HepG2 (cell line): Measurements from ENCODE around the gene ACSL3. TPM values are rescaled to one million over a fixed set of nuclear protein-coding genes. Genes with fewer than 3 reads are reported as not detected.

Experiments
- ATAC-seq: fragments of 200-7000 bp; cut with Tn5 transposase; 3 replicates; pipeline ENCODE4 v1.9.1; 2020; ENCODE audit warnings: mild to moderate bottlenecking, moderate library complexity
- Bru-seq: library from RNA; stranded (reverse); fragments of 400-500 nt; gene quantifications from one replicate; lab custom pipeline; 2021; lab: Mats Ljungman, UMichigan
- BruChase-seq, 2 experiments: library from RNA; stranded (reverse); fragments of 400-500 nt; gene quantifications; one replicate each; lab custom pipeline; 2021; lab: Mats Ljungman, UMichigan
- BruUV-seq: library from RNA; stranded (reverse); fragments of 400-500 nt; replicated peaks from 2 replicates; lab custom pipeline; 2021; lab: Mats Ljungman, UMichigan
- CTCF ChIA-PET: fragments of 300-600 bp; formaldehyde crosslinking; extraction: SDS; loops from one replicate; lab custom pipeline; 2021; ENCODE audit warnings: low total read pairs, inconsistent platforms, low intra/inter-chr PET ratio; lab: Yijun Ruan, JAX
- POLR2A ChIA-PET: fragments of 350-600 bp; sonication (Branson Sonifier 250); formaldehyde crosslinking; loops from one replicate; lab custom pipeline; 2020; ENCODE audit warnings: antibody characterized with exemption, inconsistent platforms; lab: Yijun Ruan, JAX
- DNase-seq: peaks from one replicate; pipeline ENCODE4 v3.0.0-alpha.2; 2015; ENCODE audit warnings: low spot score
- FAIRE-seq: peaks from 3 replicates; lab custom pipeline; 2011; peaks lifted over from hg19 to GRCh38; lab: Jason Lieb, UNC
- H2AFZ ChIP-seq: one replicate; pipeline ENCODE4 v1.6.1; 2011; ENCODE audit warnings: low read length, inconsistent platforms
- H3K27ac ChIP-seq: fragments of 300-600 bp; 3 replicates; pipeline ENCODE4 v1.8.0; 2011; ENCODE audit warnings: mixed run types, mild to moderate bottlenecking, mixed read lengths, low read length, inconsistent platforms; ENCODE audit not compliant: insufficient read depth; ENCODE audit errors: extremely low read length
- H3K27me3 ChIP-seq, 2 experiments: fragments of 200-600 bp in 1 of 2; 2 replicates in 1 of 2; 3 replicates in 1 of 2; pipeline versions ENCODE4 v1.6.0 to v1.8.0; 2011; ENCODE audit warnings: low read length in 2 of 2, mild to moderate bottlenecking in 2 of 2, moderate library complexity in 2 of 2, inconsistent platforms in 1 of 2; ENCODE audit not compliant: insufficient read depth in 2 of 2, control insufficient read depth in 1 of 2
- H3K36me3 ChIP-seq, 2 experiments: fragments of 200-600 bp in 1 of 2; replicated peaks in 1 of 2; 2 replicates in 1 of 2; 3 replicates in 1 of 2; pipeline versions ENCODE4 v1.5.1 to v1.8.0; 2011; ENCODE audit warnings: low read length in 2 of 2, inconsistent platforms in 1 of 2; ENCODE audit not compliant: insufficient read depth in 2 of 2, control insufficient read depth in 1 of 2
- H3K4me1 ChIP-seq: 2 replicates; pipeline ENCODE4 v1.5.1; 2012; ENCODE audit warnings: low read length, inconsistent platforms; ENCODE audit not compliant: insufficient read depth
- H3K4me2 ChIP-seq: 2 replicates; pipeline ENCODE4 v1.6.0; 2011; ENCODE audit warnings: low read depth, low read length, inconsistent platforms
- H3K4me3 ChIP-seq, 3 experiments: fragments of 200-600 bp in 1 of 3; sonication (generic), shearing (Covaris generic) in 1 of 3; replicated peaks in 1 of 3; 2 replicates each; pipeline ENCODE4 v1.5.1; 2011 to 2016; ENCODE audit warnings: low read length in 3 of 3, inconsistent platforms in 2 of 3, low read depth in 2 of 3, mild to moderate bottlenecking in 2 of 3, control low read depth in 1 of 3, mixed read lengths in 1 of 3; ENCODE audit not compliant: insufficient read depth in 1 of 3
- H3K79me2 ChIP-seq: one replicate; pipeline ENCODE4 v1.6.1; 2011; ENCODE audit warnings: low read length, inconsistent platforms; ENCODE audit not compliant: insufficient read depth
- H3K9ac ChIP-seq: 2 replicates; pipeline ENCODE4 v1.6.0; 2011; ENCODE audit warnings: mild to moderate bottlenecking, low read depth, low read length, inconsistent platforms; ENCODE audit not compliant: insufficient read depth
- H3K9me3 ChIP-seq: 2 replicates; pipeline ENCODE4 v1.5.1; 2012; ENCODE audit warnings: mild to moderate bottlenecking, low read length
- H4K20me1 ChIP-seq: 2 replicates; pipeline ENCODE4 v1.6.0; 2011; ENCODE audit warnings: inconsistent platforms, mild to moderate bottlenecking, low read length, moderate library complexity; ENCODE audit not compliant: insufficient read depth
- AGO1 ChIP-seq: fragments of 200-400 bp; formaldehyde crosslinking; IDR thresholded peaks from 2 replicates; pipeline ENCODE4 v1.6.1; 2017; ENCODE audit warnings: mild to moderate bottlenecking, low read depth, low read length, moderate library complexity; ENCODE audit not compliant: poor library complexity, severe bottlenecking
- MBD4 ChIP-seq: IDR thresholded peaks from 2 replicates; pipeline ENCODE4 v1.6.1; 2012; ENCODE audit warnings: low read length, inconsistent platforms, borderline replicate concordance
- ZFP37 ChIP-seq: sonication (generic); formaldehyde crosslinking; IDR thresholded peaks from 2 replicates; pipeline ENCODE4 v1.4.0; 2020; ENCODE audit warnings: missing genetic modification reagents, borderline replicate concordance
- ZNF484 ChIP-seq: sonication (generic); formaldehyde crosslinking; IDR thresholded peaks from 2 replicates; pipeline ENCODE4 v1.5.1; 2020; ENCODE audit warnings: mild to moderate bottlenecking, low read depth, missing genetic modification reagents, borderline replicate concordance
- ZNF703 ChIP-seq: sonication (generic); formaldehyde crosslinking; IDR thresholded peaks from 2 replicates; pipeline ENCODE4 v1.5.1; 2020; ENCODE audit warnings: missing genetic modification reagents, mild to moderate bottlenecking, moderate library complexity, borderline replicate concordance
- WGBS: methylation state at CpG from one replicate; pipeline ENCODE4 v1.1.6; 2017; ENCODE audit warnings: low lambda C conversion rate; 5-methylcytosine and 5-hydroxymethylcytosine counted together
- in situ Hi-C: cut with HindIII; loops from 2 replicates; pipeline ENCODE4 v1.10.0; 2017; ENCODE audit warnings: low pct_unique_long_range_greater_than_20kb; ENCODE audit not compliant: extremely low pct_ligation_motif_present
- intact Hi-C: fragments of 100-400 bp; cut with micrococcal nuclease; formaldehyde crosslinking; loops from one replicate; pipeline ENCODE4 v1.10.0; 2022; ENCODE audit not compliant: unreplicated experiment
- long read RNA-seq, 2 experiments: library from RNA in 1 of 2; library from polyadenylated mRNA in 1 of 2; stranded (forward) in 1 of 2; unstranded in 1 of 2; transcript quantifications; one replicate each; pipeline ENCODE4 v2.0.0, GENCODE V29; 2019 to 2022
- polyA minus RNA-seq, 3 experiments: library from RNA; depleted of rRNA, polyadenylated mRNA; stranded (reverse); fragments of >200 nt; gene quantifications; 2 replicates each; pipeline ENCODE4 v1.2.3, GENCODE V29; 2011; ENCODE audit warnings: low replicate concordance in 1 of 3
- polyA plus RNA-seq, 8 experiments: library from polyadenylated mRNA; depleted of rRNA in 3 of 8; stranded (reverse) in 7 of 8; unstranded in 1 of 8; fragments of >200 nt; fragmentation: Illumina TruSeq in 4 of 8; extraction: Trizol in 4 of 8; gene quantifications; 2 replicates each; pipeline versions ENCODE4 v1.2.1 to v1.2.3, GENCODE V29; 2011 to 2016; ENCODE audit warnings: low read depth in 4 of 8, missing spikeins in 1 of 8, mixed read lengths in 1 of 8; ENCODE audit not compliant: insufficient read depth in 1 of 8
- total RNA-seq, 5 experiments: library from RNA; depleted of rRNA; stranded (reverse); fragments of >200 nt; fragmentation: Illumina TruSeq; extraction: Trizol; gene quantifications; 2 replicates each; pipeline ENCODE4 v1.2.3, GENCODE V29; 2016; ENCODE audit warnings: low read depth in 1 of 5
- TF ChIP-seq, protein P1 (sequence below): sonication (generic); formaldehyde crosslinking; IDR thresholded peaks from 2 replicates; pipeline ENCODE4 v1.5.1; 2020; ENCODE audit warnings: missing genetic modification reagents, mild to moderate bottlenecking, borderline replicate concordance
- TF ChIP-seq, protein P2 (sequence below): sonication (generic); formaldehyde crosslinking; IDR thresholded peaks from 2 replicates; pipeline ENCODE4 v1.9.0; 2021; ENCODE audit warnings: missing genetic modification reagents, mild to moderate bottlenecking, borderline replicate concordance
- TF ChIP-seq, protein P3 (sequence below): sonication (generic); formaldehyde crosslinking; IDR thresholded peaks from 2 replicates; pipeline ENCODE4 v1.4.0; 2020; ENCODE audit warnings: missing genetic modification reagents

Gene ACSL3
- 168 and 305 TPM in 2 replicates for total RNA-seq (2016; rRNA removed; fragmentation: Illumina TruSeq; extraction: Trizol)
- 76.3 and 94.9 TPM in 2 replicates for total RNA-seq (2016; cell fraction: cytosol; rRNA removed; fragmentation: Illumina TruSeq; extraction: Trizol; ENCODE audit: low read depth)
- total RNA-seq (2016; cell fraction: insoluble cytoplasmic fraction; rRNA removed; fragmentation: Illumina TruSeq; extraction: Trizol): 169 and 295 TPM in 2 replicates
- total RNA-seq (2016; cell fraction: membrane; rRNA removed; fragmentation: Illumina TruSeq; extraction: Trizol): 55.2 and 64.8 TPM in 2 replicates
- 307 and 341 TPM in 2 replicates for total RNA-seq (2016; cell fraction: nucleus; rRNA removed; fragmentation: Illumina TruSeq; extraction: Trizol)
- 365 and 432 TPM in 2 replicates for polyA plus RNA-seq (2011; rRNA removed)
- polyA plus RNA-seq (2011; cell fraction: cytosol; rRNA removed): 235 and 319 TPM in 2 replicates
- polyA plus RNA-seq (2011; cell fraction: nucleus; rRNA removed): 101 and 136 TPM in 2 replicates
- 299 and 342 TPM in 2 replicates for polyA plus RNA-seq (2012)
- polyA plus RNA-seq (2016; cell fraction: cytosol; fragmentation: Illumina TruSeq; extraction: Trizol; ENCODE audit: low read depth): 9.3 and 12.3 TPM in 2 replicates
- polyA plus RNA-seq (2016; cell fraction: insoluble cytoplasmic fraction; fragmentation: Illumina TruSeq; extraction: Trizol; ENCODE audit: low read depth): 107 and 108 TPM in 2 replicates
- 14.4 and 18.9 TPM in 2 replicates for polyA plus RNA-seq (2016; cell fraction: membrane; fragmentation: Illumina TruSeq; extraction: Trizol; ENCODE audit: low read depth)
- polyA plus RNA-seq (2016; cell fraction: nucleus; fragmentation: Illumina TruSeq; extraction: Trizol; ENCODE audit: insufficient read depth, low read depth): 272 TPM in 2 replicates
- polyA minus RNA-seq (2011; rRNA and poly(A)+ RNA removed; ENCODE audit: low replicate concordance): 80.5 and 445 TPM in 2 replicates
- 370 and 593 TPM in 2 replicates for polyA minus RNA-seq (2011; cell fraction: cytosol; rRNA and poly(A)+ RNA removed)
- 667 and 745 TPM in 2 replicates for polyA minus RNA-seq (2011; cell fraction: nucleus; rRNA and poly(A)+ RNA removed)
- Bru-seq, nascent RNA: percentile 98 among the genes with signal in this experiment
- BruChase-seq, experiment 1, labeled RNA remaining after a 6-hour chase: percentile 94 among the genes with signal in this experiment
- BruChase-seq, experiment 2, labeled RNA remaining after a 2-hour chase: percentile 96 among the genes with signal in this experiment
- long read RNA-seq, experiment 1, full-length matches to known transcripts: 146 of 216 reads
- long read RNA-seq, experiment 1, partial matches to known transcripts: 37 of 216 reads
- long read RNA-seq, experiment 1, other reads (novel, unspliced or antisense): 33 of 216 reads
- long read RNA-seq, experiment 2, full-length matches to known transcripts: 170 of 597 reads
- long read RNA-seq, experiment 2, partial matches to known transcripts: 267 of 597 reads
- long read RNA-seq, experiment 2, other reads (novel, unspliced or antisense): 160 of 597 reads

DNA sequence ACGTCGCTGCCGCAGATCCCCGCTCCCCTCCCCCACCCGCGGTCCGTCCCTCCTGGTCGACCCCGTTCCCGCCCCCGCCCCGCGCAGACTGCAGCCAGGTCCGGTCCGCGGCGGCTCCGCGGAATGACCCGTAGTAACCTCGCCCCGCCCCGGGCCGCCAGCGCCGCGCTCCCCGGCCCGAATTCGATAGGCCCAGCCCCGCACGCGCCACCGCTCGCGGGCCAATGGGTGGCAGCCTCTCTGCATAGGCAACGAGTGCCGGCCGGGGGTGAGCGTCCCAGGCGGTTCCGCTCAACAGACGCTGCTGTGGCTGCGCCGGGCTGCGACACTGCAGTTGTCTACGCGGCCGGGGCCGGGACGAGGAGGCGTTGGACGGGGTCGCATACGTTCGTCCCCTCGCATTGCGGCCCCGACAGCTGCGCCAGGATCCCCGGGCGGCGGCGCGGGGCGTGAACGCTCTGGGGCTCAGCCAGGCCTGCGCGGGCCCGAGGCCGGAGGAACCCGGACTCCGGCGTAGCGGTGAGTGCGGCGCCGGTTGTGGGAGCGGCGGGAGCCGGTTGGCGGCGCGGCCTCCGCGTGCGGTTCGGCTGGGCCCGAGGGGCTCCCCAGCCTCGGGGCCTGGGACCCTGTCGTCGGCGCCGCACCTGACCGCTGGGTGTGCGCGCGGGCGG lies at the start of gene ACSL3:
Gene ACSL3 (plus strand): TSS at position 297 of the 671 bp plus-strand sequence. CDS start 47,737 bp downstream, outside the sequence.
- Histone ChIP-seq H3K4me1 (peaks cover 36% of the 10 kb centered on the region), H2AFZ (peak within 1 kb of the TSS; percentile 85), H3K79me2 (peaks cover 58% of the 10 kb centered on the region), H3K4me3 (peak within 1 kb of the TSS; percentile 81 to 99 (median 99)), H3K4me2 (peak within 1 kb of the TSS; percentile 99), H3K27me3 (no peaks in the 10 kb centered on the region; a peak in 1 of 5 replicates), H3K27ac (peak within 1 kb of the TSS; percentile 82), H3K9ac (peak within 1 kb of the TSS; percentile 98), H3K9me3 (no peaks in the 10 kb centered on the region), H4K20me1 (peaks cover 50% of the 10 kb centered on the region), H3K36me3 (no peaks in the 10 kb centered on the region)
- no peak for FAIRE-seq
- intact Hi-C loops: loop anchor here (1.0 to 2.0 kb wide), 5 partner anchors 19 to 171 kb away; no protein-coding TSS in a partner anchor
- DNase-seq: peak; percentile 92
- in situ Hi-C loops: loop anchor here (5.0 kb wide), 2 partner anchors 64 to 154 kb away; no protein-coding TSS in a partner anchor
- WGBS: under 1% methylated on average over 25 of the region's 99 CpGs
- peak; percentile 98 for ATAC-seq
- CTCF ChIA-PET: interaction anchor here (3.2 kb wide), 1 partner anchor 170 kb away, joined by 10 read pairs; no protein-coding TSS in a partner anchor
- no TSS peak for BruUV-seq
- POLR2A ChIA-PET: interaction anchor here (0.9 to 8.4 kb wide), 9 partner anchors 17 to 152 kb away, joined by 3 to 68 read pairs (median 4); no protein-coding TSS in a partner anchor
- TF ChIP-seq, protein P1, sequence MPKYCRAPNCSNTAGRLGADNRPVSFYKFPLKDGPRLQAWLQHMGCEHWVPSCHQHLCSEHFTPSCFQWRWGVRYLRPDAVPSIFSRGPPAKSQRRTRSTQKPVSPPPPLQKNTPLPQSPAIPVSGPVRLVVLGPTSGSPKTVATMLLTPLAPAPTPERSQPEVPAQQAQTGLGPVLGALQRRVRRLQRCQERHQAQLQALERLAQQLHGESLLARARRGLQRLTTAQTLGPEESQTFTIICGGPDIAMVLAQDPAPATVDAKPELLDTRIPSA (CRISPR knock-in tag): no peak
- TF ChIP-seq, protein P2, sequence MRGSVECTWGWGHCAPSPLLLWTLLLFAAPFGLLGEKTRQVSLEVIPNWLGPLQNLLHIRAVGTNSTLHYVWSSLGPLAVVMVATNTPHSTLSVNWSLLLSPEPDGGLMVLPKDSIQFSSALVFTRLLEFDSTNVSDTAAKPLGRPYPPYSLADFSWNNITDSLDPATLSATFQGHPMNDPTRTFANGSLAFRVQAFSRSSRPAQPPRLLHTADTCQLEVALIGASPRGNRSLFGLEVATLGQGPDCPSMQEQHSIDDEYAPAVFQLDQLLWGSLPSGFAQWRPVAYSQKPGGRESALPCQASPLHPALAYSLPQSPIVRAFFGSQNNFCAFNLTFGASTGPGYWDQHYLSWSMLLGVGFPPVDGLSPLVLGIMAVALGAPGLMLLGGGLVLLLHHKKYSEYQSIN (CRISPR knock-in tag): no peak
- TF ChIP-seq ZNF703 (CRISPR knock-in tag) (peak; percentile 98), ZFP37 (CRISPR knock-in tag) (peak; percentile 91), AGO1 (no peak), ZNF484 (CRISPR knock-in tag) (peak; percentile 71; the same call in 1 of the 2 replicates), MBD4 (no peak)
- TF ChIP-seq, protein P3, sequence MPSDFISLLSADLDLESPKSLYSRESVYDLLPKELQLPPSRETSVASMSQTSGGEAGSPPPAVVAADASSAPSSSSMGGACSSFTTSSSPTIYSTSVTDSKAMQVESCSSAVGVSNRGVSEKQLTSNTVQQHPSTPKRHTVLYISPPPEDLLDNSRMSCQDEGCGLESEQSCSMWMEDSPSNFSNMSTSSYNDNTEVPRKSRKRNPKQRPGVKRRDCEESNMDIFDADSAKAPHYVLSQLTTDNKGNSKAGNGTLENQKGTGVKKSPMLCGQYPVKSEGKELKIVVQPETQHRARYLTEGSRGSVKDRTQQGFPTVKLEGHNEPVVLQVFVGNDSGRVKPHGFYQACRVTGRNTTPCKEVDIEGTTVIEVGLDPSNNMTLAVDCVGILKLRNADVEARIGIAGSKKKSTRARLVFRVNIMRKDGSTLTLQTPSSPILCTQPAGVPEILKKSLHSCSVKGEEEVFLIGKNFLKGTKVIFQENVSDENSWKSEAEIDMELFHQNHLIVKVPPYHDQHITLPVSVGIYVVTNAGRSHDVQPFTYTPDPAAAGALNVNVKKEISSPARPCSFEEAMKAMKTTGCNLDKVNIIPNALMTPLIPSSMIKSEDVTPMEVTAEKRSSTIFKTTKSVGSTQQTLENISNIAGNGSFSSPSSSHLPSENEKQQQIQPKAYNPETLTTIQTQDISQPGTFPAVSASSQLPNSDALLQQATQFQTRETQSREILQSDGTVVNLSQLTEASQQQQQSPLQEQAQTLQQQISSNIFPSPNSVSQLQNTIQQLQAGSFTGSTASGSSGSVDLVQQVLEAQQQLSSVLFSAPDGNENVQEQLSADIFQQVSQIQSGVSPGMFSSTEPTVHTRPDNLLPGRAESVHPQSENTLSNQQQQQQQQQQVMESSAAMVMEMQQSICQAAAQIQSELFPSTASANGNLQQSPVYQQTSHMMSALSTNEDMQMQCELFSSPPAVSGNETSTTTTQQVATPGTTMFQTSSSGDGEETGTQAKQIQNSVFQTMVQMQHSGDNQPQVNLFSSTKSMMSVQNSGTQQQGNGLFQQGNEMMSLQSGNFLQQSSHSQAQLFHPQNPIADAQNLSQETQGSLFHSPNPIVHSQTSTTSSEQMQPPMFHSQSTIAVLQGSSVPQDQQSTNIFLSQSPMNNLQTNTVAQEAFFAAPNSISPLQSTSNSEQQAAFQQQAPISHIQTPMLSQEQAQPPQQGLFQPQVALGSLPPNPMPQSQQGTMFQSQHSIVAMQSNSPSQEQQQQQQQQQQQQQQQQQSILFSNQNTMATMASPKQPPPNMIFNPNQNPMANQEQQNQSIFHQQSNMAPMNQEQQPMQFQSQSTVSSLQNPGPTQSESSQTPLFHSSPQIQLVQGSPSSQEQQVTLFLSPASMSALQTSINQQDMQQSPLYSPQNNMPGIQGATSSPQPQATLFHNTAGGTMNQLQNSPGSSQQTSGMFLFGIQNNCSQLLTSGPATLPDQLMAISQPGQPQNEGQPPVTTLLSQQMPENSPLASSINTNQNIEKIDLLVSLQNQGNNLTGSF: peak; percentile 95
